ENCODE measurements around the gene ZNF79. TPM values are rescaled to one million over a fixed set of nuclear protein-coding genes. Genes with fewer than 3 reads are reported as not detected.

Gene ZNF79
- total RNA-seq, 2 donors from 2014 or later = 7.4 to 9.1 TPM

DNA sequence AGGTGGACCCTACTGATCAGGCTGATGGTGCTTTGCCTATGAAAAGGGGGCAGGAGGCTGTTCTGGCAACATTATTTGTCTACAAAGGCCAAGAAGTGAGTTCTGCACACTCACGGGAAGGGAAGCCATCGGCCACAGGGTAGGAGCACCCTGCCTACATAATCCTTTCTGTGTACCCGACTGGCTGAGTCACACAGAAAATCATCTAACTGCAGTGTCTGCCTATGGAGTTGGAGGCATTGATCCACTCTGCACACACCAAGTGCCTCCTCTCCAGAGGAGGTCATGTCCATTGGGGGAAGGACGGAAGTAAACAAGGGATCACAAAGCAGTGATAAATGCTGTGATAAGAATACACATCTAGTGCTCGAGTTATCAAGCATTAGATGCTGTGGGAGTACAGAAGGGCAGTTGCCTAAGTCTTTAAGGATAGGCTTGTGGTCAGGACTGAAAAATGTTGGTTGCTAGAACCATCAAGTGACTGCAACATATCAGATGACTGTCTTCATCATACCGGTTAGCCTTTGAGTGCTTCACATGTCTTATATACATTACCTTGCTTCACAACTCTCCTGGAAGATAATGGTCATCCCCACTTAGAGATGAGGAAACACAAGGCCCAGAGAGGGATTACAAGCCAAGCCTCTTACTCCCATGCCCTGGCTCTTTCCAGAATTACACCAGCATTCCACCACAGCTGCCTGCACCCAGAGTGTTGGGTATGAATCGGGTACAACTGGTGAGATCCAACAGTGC lies 28.5 kb upstream of the ZNF79 start:
- Mint-ChIP-seq H3K27ac (peak overlapping the region; percentile 98), H3K4me3 (peak overlapping the region; percentile 70), H3K9me3 (no peaks in the 10 kb centered on the region), H3K36me3 (ENCODE audit: low read depth) (peaks cover 3% of the 10 kb centered on the region), H3K4me1 (peaks cover 38% of the 10 kb centered on the region), H3K27me3 (ENCODE audit: insufficient read depth) (peaks cover 10% of the 10 kb centered on the region)
- Histone ChIP-seq H3K27ac (ENCODE audit: low read depth, low read length) (no peak overlapping the region), H3K27me3 (ENCODE audit: control insufficient read depth, insufficient read depth, low read length, poor library complexity, severe bottlenecking) (no peaks in the 10 kb centered on the region), H3K9me3 (ENCODE audit: control insufficient read depth, low read length) (no peaks in the 10 kb centered on the region), H3K36me3 (ENCODE audit: control insufficient read depth, insufficient read depth, low read length) (peaks cover 10% of the 10 kb centered on the region), H3K9ac (ENCODE audit: extremely low read depth, low read length, poor library complexity, severe bottlenecking) (no peak overlapping the region), H3K4me3 (ENCODE audit: low read length) (peak overlapping the region; percentile 80), H3K4me1 (ENCODE audit: control insufficient read depth, insufficient read depth, low read length) (peaks cover 18% of the 10 kb centered on the region)
- TF ChIP-seq, protein P1, sequence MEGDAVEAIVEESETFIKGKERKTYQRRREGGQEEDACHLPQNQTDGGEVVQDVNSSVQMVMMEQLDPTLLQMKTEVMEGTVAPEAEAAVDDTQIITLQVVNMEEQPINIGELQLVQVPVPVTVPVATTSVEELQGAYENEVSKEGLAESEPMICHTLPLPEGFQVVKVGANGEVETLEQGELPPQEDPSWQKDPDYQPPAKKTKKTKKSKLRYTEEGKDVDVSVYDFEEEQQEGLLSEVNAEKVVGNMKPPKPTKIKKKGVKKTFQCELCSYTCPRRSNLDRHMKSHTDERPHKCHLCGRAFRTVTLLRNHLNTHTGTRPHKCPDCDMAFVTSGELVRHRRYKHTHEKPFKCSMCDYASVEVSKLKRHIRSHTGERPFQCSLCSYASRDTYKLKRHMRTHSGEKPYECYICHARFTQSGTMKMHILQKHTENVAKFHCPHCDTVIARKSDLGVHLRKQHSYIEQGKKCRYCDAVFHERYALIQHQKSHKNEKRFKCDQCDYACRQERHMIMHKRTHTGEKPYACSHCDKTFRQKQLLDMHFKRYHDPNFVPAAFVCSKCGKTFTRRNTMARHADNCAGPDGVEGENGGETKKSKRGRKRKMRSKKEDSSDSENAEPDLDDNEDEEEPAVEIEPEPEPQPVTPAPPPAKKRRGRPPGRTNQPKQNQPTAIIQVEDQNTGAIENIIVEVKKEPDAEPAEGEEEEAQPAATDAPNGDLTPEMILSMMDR (conservative IDR thresholded peaks at IDR 0.05) = no peak
- WGBS, 2 experiments (ENCODE audit: insufficient coverage in 1 of 2, insufficient read length in 1 of 2) = 79 to 89% methylated on average over 7 of the region's 7 CpGs
- DNase-seq = no peak

- Mint-ChIP-seq H3K36me3 (ENCODE audit: low read depth) (peaks cover 3% of the 10 kb centered on the region), H3K27ac (peak overlapping the region; percentile 98), H3K27me3 (ENCODE audit: insufficient read depth) (peaks cover 10% of the 10 kb centered on the region), H3K9me3 (no peaks in the 10 kb centered on the region), H3K4me1 (peaks cover 38% of the 10 kb centered on the region), H3K4me3 (peak overlapping the region; percentile 70)
- H3K36me3 ChIP-seq (ENCODE audit: control insufficient read depth, insufficient read depth, low read length) = peaks cover 11% of the 10 kb centered on the region
- 7 to 8% methylated on average over 21 to 27 of the region's 27 CpGs for WGBS, 2 experiments (ENCODE audit: insufficient coverage in 1 of 2, insufficient read length in 1 of 2)
- DNase-seq = no peak
- H3K9me3 ChIP-seq (ENCODE audit: control insufficient read depth, low read length) = no peaks in the 10 kb centered on the region
- TF ChIP-seq, protein P1 (conservative IDR thresholded peaks at IDR 0.05) = no peak
- peak overlapping the region; percentile 80 for H3K4me3 ChIP-seq (ENCODE audit: low read length)
- peak overlapping the region; percentile 71 for H3K27ac ChIP-seq (ENCODE audit: low read depth, low read length)
- H3K9ac ChIP-seq (ENCODE audit: extremely low read depth, low read length, poor library complexity, severe bottlenecking) = no peak overlapping the region
- H3K4me1 ChIP-seq (ENCODE audit: control insufficient read depth, insufficient read depth, low read length) = peaks cover 18% of the 10 kb centered on the region
- H3K27me3 ChIP-seq (ENCODE audit: control insufficient read depth, insufficient read depth, low read length, poor library complexity, severe bottlenecking) = no peaks in the 10 kb centered on the region
Observed at GRCh38 chr9:127396253-127396807, 27.9 kb upstream of the ZNF79 start.

DNA sequence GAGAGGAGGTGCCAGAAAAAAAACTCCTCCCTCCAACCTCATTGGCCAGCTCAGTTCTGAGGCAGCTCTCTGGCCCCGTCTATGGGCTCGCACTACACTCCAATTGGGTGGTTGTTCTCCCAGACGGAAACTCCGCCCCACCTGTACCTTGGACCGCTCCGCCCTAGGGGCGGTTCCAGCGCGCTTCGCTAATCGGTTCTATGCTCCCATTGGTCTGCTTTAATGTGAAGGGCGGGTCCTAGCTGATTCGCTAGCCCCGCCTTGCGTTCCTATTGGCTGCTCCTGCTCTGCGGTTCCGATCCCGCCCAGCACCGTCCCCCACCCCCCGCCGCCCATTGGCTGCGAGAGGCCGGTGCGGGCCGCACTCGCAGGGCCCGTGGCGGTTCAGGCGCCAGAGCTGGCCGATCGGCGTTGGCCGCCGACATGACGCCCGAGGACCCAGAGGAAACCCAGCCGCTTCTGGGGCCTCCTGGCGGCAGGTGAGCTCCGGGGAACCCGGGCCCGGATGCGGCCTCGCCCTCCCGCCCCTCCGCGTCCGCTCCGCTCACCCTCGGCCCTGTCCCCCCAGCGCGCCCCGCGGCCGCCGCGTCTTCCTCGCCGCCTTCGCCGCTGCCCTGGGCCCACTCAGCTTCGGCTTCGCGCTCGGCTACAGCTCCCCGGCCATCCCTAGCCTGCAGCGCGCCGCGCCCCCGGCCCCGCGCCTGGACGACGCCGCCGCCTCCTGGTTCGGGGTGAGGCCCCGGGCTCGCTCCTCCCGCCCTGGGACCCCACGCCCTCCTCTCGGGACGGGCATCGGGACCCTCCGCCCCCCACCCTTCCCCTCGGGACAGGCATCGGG lies 27.2 kb upstream of the ZNF79 start, which contains the start of gene SLC2A8:
Gene SLC2A8 (plus strand): TSS at position 362 of the 838 bp plus-strand sequence. CDS start 62 bp downstream, at position 424.
- peak within 1 kb of the TSS; percentile 32 for H3K9ac ChIP-seq (ENCODE audit: extremely low read depth, low read length, poor library complexity, severe bottlenecking)
- H3K27ac ChIP-seq (ENCODE audit: low read depth, low read length) = peak within 1 kb of the TSS; percentile 71
- H3K9me3 Mint-ChIP-seq = no peaks in the 10 kb centered on the region
- H3K27me3 Mint-ChIP-seq (ENCODE audit: insufficient read depth) = peaks cover 5% of the 10 kb centered on the region
- TF ChIP-seq, protein P1 (conservative IDR thresholded peaks at IDR 0.05) = peak; percentile 59
- WGBS, 2 experiments (ENCODE audit: insufficient coverage in 1 of 2, insufficient read length in 1 of 2) = 0% methylated on average over 42 to 87 of the region's 87 CpGs
- H3K4me1 ChIP-seq (ENCODE audit: control insufficient read depth, insufficient read depth, low read length) = peaks cover 18% of the 10 kb centered on the region
- peaks cover 18% of the 10 kb centered on the region for H3K36me3 ChIP-seq (ENCODE audit: control insufficient read depth, insufficient read depth, low read length)
- H3K4me1 Mint-ChIP-seq = peaks cover 38% of the 10 kb centered on the region
- peak within 1 kb of the TSS; percentile 70 for H3K4me3 Mint-ChIP-seq
- H3K4me3 ChIP-seq (ENCODE audit: low read length) = peak within 1 kb of the TSS; percentile 81
- peak within 1 kb of the TSS; percentile 98 for H3K27ac Mint-ChIP-seq
- no peaks in the 10 kb centered on the region for H3K27me3 ChIP-seq (ENCODE audit: control insufficient read depth, insufficient read depth, low read length, poor library complexity, severe bottlenecking)
- H3K36me3 Mint-ChIP-seq (ENCODE audit: low read depth) = peaks cover 6% of the 10 kb centered on the region
- DNase-seq = peak; percentile 100
- no peaks in the 10 kb centered on the region for H3K9me3 ChIP-seq (ENCODE audit: control insufficient read depth, low read length)

Measured in endodermal cell (in vitro differentiated cells).